CD4-positive, alpha-beta memory T cell (primary cell): Measurements from ENCODE around the gene ASIC4. TPM values are rescaled to one million over a fixed set of nuclear protein-coding genes. Genes with fewer than 3 reads are reported as not detected.
A peak's percentile ranks its signal among the peaks of the same experiment; 100 is the strongest.

Experiments used
- CTCF ChIA-PET: fragments of 350-600 bp; sonication (Branson Sonifier 250); formaldehyde crosslinking; loops from one replicate; lab custom pipeline; 2021; ENCODE audit warnings: inconsistent platforms; ENCODE audit not compliant: partially characterized antibody; lab: Charles Lee
- POLR2A ChIA-PET: fragments of 350-600 bp; sonication (Branson Sonifier 250); formaldehyde crosslinking; loops from one replicate; lab custom pipeline; 2021; ENCODE audit not compliant: partially characterized antibody; lab: Charles Lee
- DNase-seq, 5 donors: peaks; one replicate each; pipeline versions ENCODE4 v3.0.0 to v3.0.0-alpha.2; 2020 to 2022; ENCODE audit warnings: mixed read lengths in 1 of 5
- H3K27ac ChIP-seq: one replicate; pipeline ENCODE4 v1.7.0; 2013; ENCODE audit warnings: low read depth, low read length
- H3K27me3 ChIP-seq: 2 replicates; pipeline ENCODE4 v1.7.0; 2013; ENCODE audit warnings: mild to moderate bottlenecking, low read length, moderate library complexity; ENCODE audit not compliant: insufficient read depth
- H3K36me3 ChIP-seq: 2 replicates; pipeline ENCODE4 v1.7.0; 2013; ENCODE audit warnings: mild to moderate bottlenecking, low read length, moderate library complexity; ENCODE audit not compliant: insufficient read depth
- H3K4me1 ChIP-seq: 2 replicates; pipeline ENCODE4 v1.7.0; 2013; ENCODE audit warnings: mild to moderate bottlenecking, low read length, moderate library complexity; ENCODE audit not compliant: insufficient read depth
- H3K4me3 ChIP-seq, 2 donors: one replicate each; pipeline ENCODE4 v1.7.0; 2013; ENCODE audit warnings: low read length in 2 of 2, mild to moderate bottlenecking in 1 of 2
- H3K9me3 ChIP-seq, 2 donors: one replicate each; pipeline ENCODE4 v1.7.0; 2013; ENCODE audit warnings: low read length in 2 of 2, control low read depth in 1 of 2; ENCODE audit not compliant: control insufficient read depth in 1 of 2
- H3K27ac Mint-ChIP-seq, 7 donors: one replicate each; pipeline ENCODE4 v1.8.0; 2020 to 2021; ENCODE audit warnings: mixed read lengths in 7 of 7, mild to moderate bottlenecking in 6 of 7, inconsistent platforms in 3 of 7, moderate library complexity in 3 of 7
- H3K27me3 Mint-ChIP-seq, 2 donors: one replicate each; pipeline ENCODE4 v1.8.0; 2020 to 2021; ENCODE audit warnings: mixed read lengths in 2 of 2
- H3K36me3 Mint-ChIP-seq, 2 donors: one replicate each; pipeline ENCODE4 v1.8.0; 2020 to 2021; ENCODE audit warnings: mixed read lengths in 2 of 2, inconsistent platforms in 1 of 2, mild to moderate bottlenecking in 1 of 2
- H3K4me1 Mint-ChIP-seq, 4 donors: one replicate each; pipeline ENCODE4 v1.8.0; 2020 to 2021; ENCODE audit warnings: mixed read lengths in 4 of 4, mild to moderate bottlenecking in 1 of 4
- H3K4me3 Mint-ChIP-seq, 8 donors: one replicate each; pipeline ENCODE4 v1.8.0; 2020 to 2021; ENCODE audit warnings: mixed read lengths in 8 of 8, mild to moderate bottlenecking in 7 of 8, moderate library complexity in 6 of 8, inconsistent platforms in 3 of 8
- H3K9me3 Mint-ChIP-seq, 8 donors: one replicate each; pipeline ENCODE4 v1.8.0; 2020 to 2021; ENCODE audit warnings: mixed read lengths in 8 of 8, mild to moderate bottlenecking in 5 of 8, inconsistent platforms in 3 of 8, moderate library complexity in 1 of 8
- intact Hi-C: fragments of 100-400 bp; cut with micrococcal nuclease; formaldehyde crosslinking; loops from one replicate; pipeline ENCODE4 v1.15.1; 2023
- polyA plus RNA-seq, 2 donors: library from polyadenylated mRNA; unstranded; fragments of 300-500 nt; fragmentation: Illumina TruSeq; gene quantifications; one replicate each; pipeline ENCODE4 v1.2.3, GENCODE V29; 2021
- total RNA-seq, 2 experiments: library from RNA; stranded (reverse); gene quantifications; one replicate each; pipeline ENCODE4 v1.2.3, GENCODE V29; 2021

Gene ASIC4
- total and polyA plus RNA-seq, 4 experiments from 2014 or later, result 0.09 to 0.22 TPM; not detected in 2

GRCh38 chr2:219553168-219553417 lies 38.8 kb downstream of the ASIC4 start:
- POLR2A ChIA-PET, result interaction anchor here (1.8 to 2.3 kb wide), 2 partner anchors 10 to 44 kb away, joined by 9 to 10 read pairs; partner anchors contain the start of genes CHPF, STK11IP and TMEM198
- intact Hi-C loops, result loop anchor here (2.0 kb wide), 1 partner anchor 44 kb away; the partner anchor contains the start of gene STK11IP
- H3K4me3 ChIP-seq, result peak overlapping the region in 1 of 2 donors; percentile 44

GRCh38 chr2:219553463-219553963 lies 39.2 kb downstream of the ASIC4 start:
- no peak overlapping the region for H3K4me3 ChIP-seq
- Mint-ChIP-seq H3K4me3 (peak overlapping the region; percentile 46 to 77 (median 58)), H3K4me1 (peaks cover 5 to 18% (median 10%) of the 10 kb centered on the region in 4 donors), H3K36me3 (no peaks in the 10 kb centered on the region), H3K27me3 (peaks cover 23 to 48% of the 10 kb centered on the region in 2 donors), H3K9me3 (peaks cover 0 to 3% (median 0%) of the 10 kb centered on the region in 8 donors), H3K27ac (peak overlapping the region in 2 of 7 donors; percentile 52 to 63)
- H3K27ac ChIP-seq, result no peak overlapping the region
- ChIA-PET CTCF (interaction anchor here (1.2 to 7.1 kb wide), 2 partner anchors 11 to 88 kb away, joined by 3 to 45 read pairs; partner anchors contain the start of genes CHPF and TMEM198), POLR2A (interaction anchor here (0.9 to 2.3 kb wide), 3 partner anchors 9 to 44 kb away, joined by 3 to 10 read pairs (median 9); partner anchors contain the start of genes CHPF, STK11IP and TMEM198)
- H3K27me3 ChIP-seq, result peaks cover 11% of the 10 kb centered on the region
- H3K9me3 ChIP-seq, result no peaks in the 10 kb centered on the region
- no peaks in the 10 kb centered on the region for H3K36me3 ChIP-seq
- peaks cover 18% of the 10 kb centered on the region for H3K4me1 ChIP-seq
- intact Hi-C loops, result loop anchor here (2.0 kb wide), 1 partner anchor 43 kb away; the partner anchor contains the start of gene STK11IP
- DNase-seq, result peak in 1 of 5 donors; percentile 23

More at GRCh38 chr2:219553168-219553417, 38.8 kb downstream of the ASIC4 start:
- Histone ChIP-seq H3K27ac (no peak overlapping the region), H3K9me3 (no peaks in the 10 kb centered on the region), H3K36me3 (no peaks in the 10 kb centered on the region), H3K27me3 (peaks cover 11% of the 10 kb centered on the region), H3K4me1 (peaks cover 18% of the 10 kb centered on the region)
- DNase-seq, result no peak
- Mint-ChIP-seq H3K9me3 (peaks cover 0 to 3% (median 0%) of the 10 kb centered on the region in 8 donors), H3K27me3 (peaks cover 25 to 52% of the 10 kb centered on the region in 2 donors), H3K4me3 (peak overlapping the region; percentile 46 to 77 (median 58)), H3K27ac (peak overlapping the region in 1 of 7 donors; percentile 63), H3K36me3 (no peaks in the 10 kb centered on the region), H3K4me1 (peaks cover 5 to 18% (median 10%) of the 10 kb centered on the region in 4 donors)
- CTCF ChIA-PET, result interaction anchor here (1.2 to 7.1 kb wide), 3 partner anchors 8 to 89 kb away, joined by 3 to 45 read pairs (median 9); partner anchors contain the start of genes CHPF and TMEM198

GRCh38 chr2:219554350-219554749 lies 40.1 kb downstream of the ASIC4 start:
- peak overlapping the region in 1 of 7 donors; percentile 63 for H3K27ac Mint-ChIP-seq
- Histone ChIP-seq H3K4me3 (no peak overlapping the region), H3K4me1 (peaks cover 18% of the 10 kb centered on the region), H3K27me3 (peaks cover 11% of the 10 kb centered on the region), H3K9me3 (no peaks in the 10 kb centered on the region), H3K36me3 (no peaks in the 10 kb centered on the region), H3K27ac (no peak overlapping the region)
- CTCF ChIA-PET, result interaction anchor here (7.1 kb wide), 1 partner anchor 12 kb away, joined by 45 read pairs; the partner anchor contains the start of genes CHPF and TMEM198
- H3K9me3 Mint-ChIP-seq, result peaks cover 0 to 2% (median 0%) of the 10 kb centered on the region in 8 donors
- H3K4me1 Mint-ChIP-seq, result peaks cover 5 to 18% (median 10%) of the 10 kb centered on the region in 4 donors
- DNase-seq, result peak in 1 of 5 donors; percentile 14
- POLR2A ChIA-PET, result interaction anchor here (0.9 kb wide), 1 partner anchor 10 kb away, joined by 3 read pairs; the partner anchor contains the start of genes CHPF and TMEM198
- H3K27me3 Mint-ChIP-seq, result peaks cover 24 to 46% of the 10 kb centered on the region in 2 donors
- no peak overlapping the region for H3K4me3 Mint-ChIP-seq
- intact Hi-C loops, result no loop called here
- no peaks in the 10 kb centered on the region for H3K36me3 Mint-ChIP-seq

GRCh38 chr2:219555956-219556355 lies 41.7 kb downstream of the ASIC4 start:
- Histone ChIP-seq H3K27ac (no peak overlapping the region), H3K4me3 (no peak overlapping the region), H3K36me3 (no peaks in the 10 kb centered on the region), H3K9me3 (no peaks in the 10 kb centered on the region), H3K4me1 (peaks cover 18% of the 10 kb centered on the region), H3K27me3 (peaks cover 11% of the 10 kb centered on the region)
- H3K36me3 Mint-ChIP-seq, result no peaks in the 10 kb centered on the region
- peaks cover 5 to 18% (median 10%) of the 10 kb centered on the region in 4 donors for H3K4me1 Mint-ChIP-seq
- H3K27ac Mint-ChIP-seq, result no peak overlapping the region
- intact Hi-C loops, result no loop called here
- peaks cover 0 to 2% (median 0%) of the 10 kb centered on the region in 8 donors for H3K9me3 Mint-ChIP-seq
- DNase-seq, result peak in 1 of 5 donors; percentile 36
- no peak overlapping the region for H3K4me3 Mint-ChIP-seq
- ChIA-PET CTCF (interaction anchor here (7.1 kb wide), 1 partner anchor 14 kb away, joined by 45 read pairs; the partner anchor contains the start of genes CHPF and TMEM198), POLR2A (no interaction called here)
- H3K27me3 Mint-ChIP-seq, result peaks cover 21 to 39% of the 10 kb centered on the region in 2 donors

- CTCF ChIA-PET, result interaction anchor here (0.8 to 1.3 kb wide), 3 partner anchors 10 to 41 kb away, joined by 3 to 6 read pairs (median 3); partner anchors contain the start of gene STK11IP
- peak in 1 of 5 donors; percentile 16 for DNase-seq
- Histone ChIP-seq H3K9me3 (no peaks in the 10 kb centered on the region), H3K36me3 (no peaks in the 10 kb centered on the region), H3K27ac (no peak overlapping the region), H3K4me1 (peaks cover 18% of the 10 kb centered on the region), H3K4me3 (no peak overlapping the region), H3K27me3 (peaks cover 11% of the 10 kb centered on the region)
- intact Hi-C loops, result no loop called here
- Mint-ChIP-seq H3K9me3 (peaks cover 0 to 2% (median 0%) of the 10 kb centered on the region in 8 donors), H3K27me3 (peaks cover 19 to 38% of the 10 kb centered on the region in 2 donors), H3K36me3 (no peaks in the 10 kb centered on the region), H3K27ac (no peak overlapping the region), H3K4me3 (no peak overlapping the region), H3K4me1 (peaks cover 4 to 18% (median 9%) of the 10 kb centered on the region in 4 donors)
- POLR2A ChIA-PET, result no interaction called here
These were observed 42.1 kb downstream of the ASIC4 start for GRCh38 chr2:219556413-219556812.

GRCh38 chr2:219557320-219557719 lies 43.0 kb downstream of the ASIC4 start:
- peaks cover 21 to 33% of the 10 kb centered on the region in 2 donors for H3K27me3 Mint-ChIP-seq
- peak in 1 of 5 donors; percentile 25 for DNase-seq
- peaks cover 9% of the 10 kb centered on the region for H3K4me1 ChIP-seq
- H3K4me1 Mint-ChIP-seq, result peaks cover 0 to 11% (median 7%) of the 10 kb centered on the region in 4 donors
- peaks cover 0 to 2% (median 0%) of the 10 kb centered on the region in 8 donors for H3K9me3 Mint-ChIP-seq
- CTCF ChIA-PET, result interaction anchor here (0.7 to 1.3 kb wide), 4 partner anchors 9 to 40 kb away, joined by 3 to 6 read pairs (median 3); partner anchors contain the start of gene STK11IP
- no peak overlapping the region for H3K4me3 Mint-ChIP-seq
- no peak overlapping the region for H3K27ac Mint-ChIP-seq
- H3K36me3 Mint-ChIP-seq, result no peaks in the 10 kb centered on the region
- H3K27me3 ChIP-seq, result peaks cover 5% of the 10 kb centered on the region
- no peak overlapping the region for H3K4me3 ChIP-seq
- POLR2A ChIA-PET, result no interaction called here
- no peak overlapping the region for H3K27ac ChIP-seq
- intact Hi-C loops, result no loop called here
- H3K9me3 ChIP-seq, result no peaks in the 10 kb centered on the region
- no peaks in the 10 kb centered on the region for H3K36me3 ChIP-seq
